ENCODE results near the gene SLC5A2. TPM values are rescaled to one million over a fixed set of nuclear protein-coding genes. Genes with fewer than 3 reads are reported as not detected.

Gene SLC5A2
- total RNA-seq, 2 experiments from 2014 or later = not detected

DNA sequence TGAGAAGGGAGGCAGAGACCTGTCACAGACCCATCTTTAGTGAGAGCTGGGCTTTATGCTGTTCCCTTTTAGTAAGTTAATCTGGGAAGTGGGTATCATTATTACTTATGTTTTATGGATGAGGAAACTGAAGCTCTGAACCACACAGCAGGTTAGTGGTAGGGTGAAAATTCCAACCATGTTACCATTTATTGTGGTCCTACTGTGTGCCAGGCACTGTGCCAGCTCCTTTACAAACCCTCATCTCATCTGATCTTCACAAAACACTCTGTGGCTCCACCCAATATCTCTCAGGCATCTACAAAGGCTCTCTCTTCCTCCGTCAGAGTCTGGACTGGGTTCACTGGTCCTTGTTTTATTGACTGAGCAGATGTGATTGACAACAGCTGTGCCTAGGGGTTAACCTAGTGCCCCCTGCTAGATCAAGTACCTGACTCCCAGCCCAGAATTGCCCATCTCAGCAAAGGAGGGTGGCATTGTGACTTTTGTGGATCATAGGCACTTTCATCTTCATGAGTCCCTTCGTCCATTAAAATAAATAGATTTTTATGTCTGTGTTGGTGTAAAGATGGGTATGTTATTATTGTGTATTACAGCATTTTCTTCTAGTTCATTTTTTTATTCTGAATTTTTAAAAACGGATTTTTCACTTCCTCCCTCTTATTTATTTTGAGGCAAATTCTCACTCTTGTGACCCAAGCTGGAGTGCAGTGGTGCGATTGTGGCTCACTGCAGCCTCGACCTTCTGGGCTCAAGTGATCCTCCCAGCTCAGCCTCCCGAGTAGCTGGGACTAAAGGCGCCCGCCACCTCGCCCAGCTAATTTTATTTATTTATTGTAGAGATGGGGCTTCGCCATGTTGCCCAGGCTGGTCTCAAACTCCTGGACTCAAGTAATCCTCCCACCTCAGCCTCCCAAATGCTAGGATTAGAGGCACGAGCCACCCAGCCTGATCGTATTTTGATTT lies 7.9 kb upstream of the SLC5A2 start:
- no peak overlapping the region for H2AFZ ChIP-seq (ENCODE audit: low read length)
- H4K20me1 ChIP-seq (ENCODE audit: insufficient read depth, low read length) = no peaks in the 10 kb centered on the region
- BruUV-seq (replicated peaks) = no TSS peak
- ChIA-PET POLR2A (no interaction called here), CTCF (ENCODE audit: unreplicated experiment) (no interaction called here)
- no peaks in the 10 kb centered on the region for H3K36me3 ChIP-seq (ENCODE audit: insufficient read depth, low read length)
- H3K4me3 ChIP-seq (ENCODE audit: low read depth, low read length, poor library complexity, severe bottlenecking) = no peak overlapping the region
- intact Hi-C loops (cut with micrococcal nuclease; ENCODE audit: unreplicated experiment) = no loop called here
- H3K9me3 ChIP-seq (ENCODE audit: low read length) = no peaks in the 10 kb centered on the region
- TF ChIP-seq EZH2phosphoT487 (IDR thresholded peaks at IDR 0.05; ENCODE audit: borderline replicate concordance, low read depth, low read length) = no peak
- TF ChIP-seq, protein P1, sequence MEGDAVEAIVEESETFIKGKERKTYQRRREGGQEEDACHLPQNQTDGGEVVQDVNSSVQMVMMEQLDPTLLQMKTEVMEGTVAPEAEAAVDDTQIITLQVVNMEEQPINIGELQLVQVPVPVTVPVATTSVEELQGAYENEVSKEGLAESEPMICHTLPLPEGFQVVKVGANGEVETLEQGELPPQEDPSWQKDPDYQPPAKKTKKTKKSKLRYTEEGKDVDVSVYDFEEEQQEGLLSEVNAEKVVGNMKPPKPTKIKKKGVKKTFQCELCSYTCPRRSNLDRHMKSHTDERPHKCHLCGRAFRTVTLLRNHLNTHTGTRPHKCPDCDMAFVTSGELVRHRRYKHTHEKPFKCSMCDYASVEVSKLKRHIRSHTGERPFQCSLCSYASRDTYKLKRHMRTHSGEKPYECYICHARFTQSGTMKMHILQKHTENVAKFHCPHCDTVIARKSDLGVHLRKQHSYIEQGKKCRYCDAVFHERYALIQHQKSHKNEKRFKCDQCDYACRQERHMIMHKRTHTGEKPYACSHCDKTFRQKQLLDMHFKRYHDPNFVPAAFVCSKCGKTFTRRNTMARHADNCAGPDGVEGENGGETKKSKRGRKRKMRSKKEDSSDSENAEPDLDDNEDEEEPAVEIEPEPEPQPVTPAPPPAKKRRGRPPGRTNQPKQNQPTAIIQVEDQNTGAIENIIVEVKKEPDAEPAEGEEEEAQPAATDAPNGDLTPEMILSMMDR (conservative IDR thresholded peaks at IDR 0.05; ENCODE audit: low read length) = no peak
- H3K4me1 ChIP-seq (ENCODE audit: insufficient read depth, low read length, poor library complexity, severe bottlenecking) = no peaks in the 10 kb centered on the region
- H3K9me2 ChIP-seq (ENCODE audit: insufficient read depth, low read length) = no peaks in the 10 kb centered on the region
- H3K27ac ChIP-seq (ENCODE audit: low read depth, low read length, poor library complexity, severe bottlenecking) = no peak overlapping the region
- no peak for DNase-seq (ENCODE audit: low spot score)
- no peaks in the 10 kb centered on the region for H3K79me2 ChIP-seq (ENCODE audit: insufficient read depth, low read depth, low read length)
- H3K4me2 ChIP-seq (ENCODE audit: low read length) = no peak overlapping the region

GRCh38 chr16:31475946-31476302 lies 7.0 kb upstream of the SLC5A2 start:
- Histone ChIP-seq H2AFZ (ENCODE audit: low read length) (no peak overlapping the region), H3K4me1 (ENCODE audit: insufficient read depth, low read length, poor library complexity, severe bottlenecking) (no peaks in the 10 kb centered on the region), H3K27ac (ENCODE audit: low read depth, low read length, poor library complexity, severe bottlenecking) (no peak overlapping the region), H3K4me2 (ENCODE audit: low read length) (no peak overlapping the region), H3K9me3 (ENCODE audit: low read length) (no peaks in the 10 kb centered on the region), H3K36me3 (ENCODE audit: insufficient read depth, low read length) (no peaks in the 10 kb centered on the region), H3K4me3 (ENCODE audit: low read depth, low read length, poor library complexity, severe bottlenecking) (no peak overlapping the region), H3K79me2 (ENCODE audit: insufficient read depth, low read depth, low read length) (no peaks in the 10 kb centered on the region), H3K9me2 (ENCODE audit: insufficient read depth, low read length) (no peaks in the 10 kb centered on the region), H4K20me1 (ENCODE audit: insufficient read depth, low read length) (no peaks in the 10 kb centered on the region)
- intact Hi-C loops (cut with micrococcal nuclease; ENCODE audit: unreplicated experiment) = no loop called here
- CTCF ChIA-PET (ENCODE audit: unreplicated experiment) = no interaction called here
- DNase-seq (ENCODE audit: low spot score) = no peak
- no TSS peak for BruUV-seq (replicated peaks)
- no peak for TF ChIP-seq EZH2phosphoT487 (IDR thresholded peaks at IDR 0.05; ENCODE audit: borderline replicate concordance, low read depth, low read length)
- TF ChIP-seq, protein P1 (conservative IDR thresholded peaks at IDR 0.05; ENCODE audit: low read length) = no peak
- POLR2A ChIA-PET = no interaction called here

Data from OCI-LY7 (cell line).